Spleen (tissue), 11 donors: ENCODE measurements around the gene KCNH5. TPM values are rescaled to one million over a fixed set of nuclear protein-coding genes. Genes with fewer than 3 reads are reported as not detected.

ENCODE experiments used
- DNase-seq: peaks from one replicate; pipeline ENCODE4 v3.0.0-alpha.2; 2020
- H3K27ac ChIP-seq, 8 donors: fragments of 200-600 bp; sonication (generic) in 7 of 8; 1 replicate in 4 of 8; 2 replicates in 4 of 8; pipeline versions ENCODE4 v1.5.0 to v1.8.0; 2016 to 2021; ENCODE audit warnings: inconsistent platforms in 4 of 8, mild to moderate bottlenecking in 4 of 8, moderate library complexity in 1 of 8
- H3K27me3 ChIP-seq, 7 donors: fragments of 200-600 bp; sonication (generic) in 6 of 7; replicated peaks in 1 of 7; 1 replicate in 4 of 7; 2 replicates in 3 of 7; pipeline versions ENCODE4 v1.5.0 to v1.8.0; 2016 to 2021; ENCODE audit warnings: inconsistent platforms in 3 of 7, mild to moderate bottlenecking in 1 of 7
- H3K36me3 ChIP-seq, 6 donors: fragments of 200-600 bp; sonication (generic) in 5 of 6; 1 replicate in 4 of 6; 2 replicates in 2 of 6; pipeline versions ENCODE4 v1.5.0 to v1.8.0; 2016 to 2021; ENCODE audit warnings: inconsistent platforms in 2 of 6
- H3K4me1 ChIP-seq, 6 donors: fragments of 200-600 bp; sonication (generic) in 5 of 6; 1 replicate in 3 of 6; 2 replicates in 3 of 6; pipeline versions ENCODE4 v1.5.0 to v1.8.0; 2016 to 2021; ENCODE audit warnings: inconsistent platforms in 3 of 6
- H3K4me3 ChIP-seq, 8 donors: fragments of 200-600 bp; sonication (generic) in 7 of 8; 1 replicate in 4 of 8; 2 replicates in 4 of 8; pipeline versions ENCODE4 v1.5.0 to v1.8.0; 2016 to 2021; ENCODE audit warnings: inconsistent platforms in 4 of 8, mild to moderate bottlenecking in 4 of 8, moderate library complexity in 2 of 8
- H3K9me3 ChIP-seq, 8 donors: fragments of 200-600 bp; sonication (generic) in 7 of 8; 1 replicate in 4 of 8; 2 replicates in 4 of 8; pipeline versions ENCODE4 v1.5.0 to v1.8.0; 2016 to 2021; ENCODE audit warnings: inconsistent platforms in 4 of 8
- CTCF ChIP-seq, 11 experiments: fragments of 200-600 bp in 7 of 11; fragments of 450-650 bp in 4 of 11; sonication (generic) in 4 of 11; IDR thresholded peaks in 8 of 11; conservative IDR thresholded peaks in 3 of 11; 1 replicate in 7 of 11; 2 replicates in 4 of 11; pipeline versions ENCODE4 v1.4.0 to v1.8.0; 2016 to 2021; ENCODE audit warnings: antibody characterized with exemption in 11 of 11, inconsistent platforms in 4 of 11, mild to moderate bottlenecking in 1 of 11
- POLR2A ChIP-seq, 3 donors: fragments of 450-650 bp; IDR thresholded peaks; one replicate each; pipeline ENCODE4 v1.5.1; 2017; ENCODE audit warnings: antibody characterized with exemption in 3 of 3, mild to moderate bottlenecking in 1 of 3
- POLR2AphosphoS5 ChIP-seq, 3 donors: sonication (generic); formaldehyde crosslinking; IDR thresholded peaks; one replicate each; pipeline ENCODE4 v1.5.1; 2017; ENCODE audit warnings: antibody characterized with exemption in 3 of 3
- WGBS, 5 donors: extraction: QIAGEN DNeasy Blood & Tissue Kit in 3 of 5; methylation state at CpG; one replicate each; pipeline versions ENCODE4 v1.1.5 to v1.1.7; 2013 to 2018; 5-methylcytosine and 5-hydroxymethylcytosine counted together
- intact Hi-C: fragments of 100-400 bp; cut with DNase I; formaldehyde crosslinking; loops from one replicate; pipeline ENCODE4 v1.15.0; 2023; ENCODE audit warnings: low total_unique reads
- polyA plus RNA-seq, 3 donors: library from polyadenylated mRNA; stranded (reverse); fragments of 200-250 nt; gene quantifications; one replicate each; pipeline ENCODE4 v1.2.1, GENCODE V29; 2013
- total RNA-seq, 7 donors: library from RNA; depleted of rRNA in 3 of 7; stranded (reverse); fragments of >200 nt in 3 of 7; fragmentation: NEBNext Ultra II Directional in 4 of 7; extraction: Animal tissue kit (Norgen Biotek cat#: 25700) in 4 of 7; gene quantifications; one replicate each; pipeline versions ENCODE4 v1.1.0 to v1.2.1, GENCODE V29; 2016 to 2021
- donor health status: healthy with polysubstance abuse.
- donor health status: DM: no; HTN: no; CAD: no; lungs with moderate emphysema.
- donor health status: DM: no; HTN: no; CAD: no.
- donor health status: Bipolar disorder and iron deficiency.
- donor health status: healthy.
- donor health status: DM: no; HTN: no; CAD: no.
- donor health status: DM: yes; HTN: yes; CAD: no.

The KCNH5 gene
- total and polyA plus RNA-seq, 10 donors = 0.02 to 0.03 (median 0.03) TPM; not detected in 6

- intact Hi-C loops = no loop called here
- H3K9me3 ChIP-seq = no peaks in the 10 kb centered on the region
- H3K36me3 ChIP-seq = no peaks in the 10 kb centered on the region
- no peaks in the 10 kb centered on the region for H3K27me3 ChIP-seq
- no peak for DNase-seq
- H3K27ac ChIP-seq = no peak overlapping the region
- TF ChIP-seq POLR2A (IDR thresholded peaks at IDR 0.05) (no peak), CTCF (IDR thresholded peaks at IDR 0.05 in 8 of 11, conservative IDR thresholded peaks at IDR 0.05 in 3 of 11) (no peak), POLR2AphosphoS5 (IDR thresholded peaks at IDR 0.05) (no peak)
- no peaks in the 10 kb centered on the region for H3K4me1 ChIP-seq
- H3K4me3 ChIP-seq = no peak overlapping the region
- WGBS, 5 donors = 81 to 90% (median 88%) methylated on average over 2 of the region's 2 CpGs
These were observed 93.0 kb downstream of the KCNH5 start for GRCh38 chr14:62952226-62952625.

GRCh38 chr14:62947301-62947700, 98.0 kb downstream of the KCNH5 start:
- intact Hi-C loops = no loop called here
- Histone ChIP-seq H3K4me3 (no peak overlapping the region), H3K27ac (no peak overlapping the region), H3K36me3 (no peaks in the 10 kb centered on the region), H3K27me3 (no peaks in the 10 kb centered on the region), H3K9me3 (no peaks in the 10 kb centered on the region), H3K4me1 (no peaks in the 10 kb centered on the region)
- TF ChIP-seq POLR2AphosphoS5 (IDR thresholded peaks at IDR 0.05) (no peak), CTCF (IDR thresholded peaks at IDR 0.05 in 8 of 11, conservative IDR thresholded peaks at IDR 0.05 in 3 of 11) (no peak), POLR2A (IDR thresholded peaks at IDR 0.05) (no peak)
- WGBS, 5 donors = 56 to 77% (median 65%) methylated on average over 2 of the region's 2 CpGs
- no peak for DNase-seq

GRCh38 chr14:62946221-62946620, 99.0 kb downstream of the KCNH5 start:
- H3K27ac ChIP-seq = no peak overlapping the region
- H3K4me1 ChIP-seq = no peaks in the 10 kb centered on the region
- 78 to 89% (median 87%) methylated on average over 1 of the region's 1 CpG for WGBS, 5 donors
- no peaks in the 10 kb centered on the region for H3K9me3 ChIP-seq
- DNase-seq = no peak
- intact Hi-C loops = no loop called here
- no peak for TF ChIP-seq POLR2AphosphoS5 (IDR thresholded peaks at IDR 0.05)
- no peak for TF ChIP-seq POLR2A (IDR thresholded peaks at IDR 0.05)
- TF ChIP-seq CTCF (IDR thresholded peaks at IDR 0.05 in 8 of 11, conservative IDR thresholded peaks at IDR 0.05 in 3 of 11) = no peak
- no peaks in the 10 kb centered on the region for H3K36me3 ChIP-seq
- no peaks in the 10 kb centered on the region for H3K27me3 ChIP-seq
- H3K4me3 ChIP-seq = no peak overlapping the region

GRCh38 chr14:62943202-62943601, 102.1 kb downstream of the KCNH5 start:
- 66 to 74% (median 68%) methylated on average over 2 of the region's 2 CpGs for WGBS, 5 donors
- no peak for TF ChIP-seq CTCF (IDR thresholded peaks at IDR 0.05 in 8 of 11, conservative IDR thresholded peaks at IDR 0.05 in 3 of 11)
- no peak for TF ChIP-seq POLR2AphosphoS5 (IDR thresholded peaks at IDR 0.05)
- TF ChIP-seq POLR2A (IDR thresholded peaks at IDR 0.05) = no peak
- Histone ChIP-seq H3K9me3 (no peaks in the 10 kb centered on the region), H3K36me3 (no peaks in the 10 kb centered on the region), H3K4me3 (no peak overlapping the region), H3K27ac (no peak overlapping the region), H3K27me3 (no peaks in the 10 kb centered on the region), H3K4me1 (no peaks in the 10 kb centered on the region)
- intact Hi-C loops = no loop called here
- DNase-seq = no peak
